Measurements from ENCODE around the gene MAMLD1.

DNA sequence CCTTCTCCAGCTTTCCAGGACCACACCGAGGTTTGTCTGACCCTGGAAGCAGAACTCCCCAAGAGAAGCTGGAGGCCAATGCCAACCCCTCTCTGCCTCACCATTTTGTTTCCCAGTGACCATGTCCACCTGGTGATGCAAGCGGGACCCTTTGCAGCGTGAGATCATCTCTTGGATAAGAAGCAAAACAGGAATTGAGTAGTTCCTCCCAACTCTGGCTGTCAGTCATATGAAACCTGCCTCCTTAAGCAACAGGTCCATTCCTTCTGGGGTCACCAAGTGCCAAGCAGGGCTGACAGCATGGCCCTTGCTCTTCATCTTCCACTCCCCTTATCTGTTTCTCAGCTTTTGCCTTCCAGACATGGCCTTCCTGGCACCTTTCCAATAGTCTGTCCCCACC is 164.0 kb downstream of the MAMLD1 start:
- TF ChIP-seq POLR2A (IDR thresholded peaks at IDR 0.05; ENCODE audit: control extremely low read depth in 1 of 2, low read depth in 2 of 2, low read length in 2 of 2) (no peak), KDM5A (IDR thresholded peaks at IDR 0.05; ENCODE audit: low read length) (no peak), RFX5 (IDR thresholded peaks at IDR 0.05; ENCODE audit: borderline replicate concordance, low read depth, low read length) (no peak), CTCF (IDR thresholded peaks at IDR 0.05; ENCODE audit: control extremely low read depth in 1 of 3, insufficient read depth in 1 of 3, low read depth in 1 of 3, low read length in 3 of 3) (no peak), SP1 (IDR thresholded peaks at IDR 0.05; ENCODE audit: low read depth, low read length) (no peak), POLR2AphosphoS5 (IDR thresholded peaks at IDR 0.05; ENCODE audit: low read depth, low read length) (no peak), RAD21 (IDR thresholded peaks at IDR 0.05 in 1 of 2, conservative IDR thresholded peaks at IDR 0.05 in 1 of 2; ENCODE audit: low read depth in 2 of 2, low read length in 2 of 2) (no peak), CHD2 (IDR thresholded peaks at IDR 0.05; ENCODE audit: low read length) (no peak), EZH2 (IDR thresholded peaks at IDR 0.05; ENCODE audit: low read depth, low read length, severe bottlenecking) (no peak), SIN3A (conservative IDR thresholded peaks at IDR 0.05 in 1 of 2, IDR thresholded peaks at IDR 0.05 in 1 of 2; ENCODE audit: low read depth in 1 of 2, low read length in 2 of 2) (no peak), CHD1 (IDR thresholded peaks at IDR 0.05; ENCODE audit: low read depth, low read length) (no peak), HDAC2 (IDR thresholded peaks at IDR 0.05; ENCODE audit: borderline replicate concordance in 1 of 2, low read depth in 2 of 2, low read length in 2 of 2) (no peak), JUN (IDR thresholded peaks at IDR 0.05; ENCODE audit: low read depth, low read length) (no peak)
- TF ChIP-seq, protein P1, sequence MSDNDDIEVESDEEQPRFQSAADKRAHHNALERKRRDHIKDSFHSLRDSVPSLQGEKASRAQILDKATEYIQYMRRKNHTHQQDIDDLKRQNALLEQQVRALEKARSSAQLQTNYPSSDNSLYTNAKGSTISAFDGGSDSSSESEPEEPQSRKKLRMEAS (IDR thresholded peaks at IDR 0.05): no peak
